Astrocyte of the spinal cord (primary cell): ENCODE data around the gene KLHL29.

Source experiments
- DNase-seq: peaks from one replicate; pipeline ENCODE4 v3.0.0; 2011; ENCODE audit warnings: low read depth, low spot score
- H3K4me3 ChIP-seq: 2 replicates; pipeline ENCODE4 v1.5.1; 2011; ENCODE audit warnings: low read depth, mild to moderate bottlenecking, low read length, moderate library complexity
- in situ Hi-C: cut with HindIII; loops from 2 replicates; pipeline ENCODE4 v1.10.0; 2017; ENCODE audit warnings: low sequenced_read_pairs
- TF ChIP-seq, protein P1 (sequence below): IDR thresholded peaks from 2 replicates; pipeline ENCODE4 v1.5.1; 2012; ENCODE audit warnings: low read depth, mild to moderate bottlenecking, low read length, inconsistent platforms

Gene KLHL29

DNA sequence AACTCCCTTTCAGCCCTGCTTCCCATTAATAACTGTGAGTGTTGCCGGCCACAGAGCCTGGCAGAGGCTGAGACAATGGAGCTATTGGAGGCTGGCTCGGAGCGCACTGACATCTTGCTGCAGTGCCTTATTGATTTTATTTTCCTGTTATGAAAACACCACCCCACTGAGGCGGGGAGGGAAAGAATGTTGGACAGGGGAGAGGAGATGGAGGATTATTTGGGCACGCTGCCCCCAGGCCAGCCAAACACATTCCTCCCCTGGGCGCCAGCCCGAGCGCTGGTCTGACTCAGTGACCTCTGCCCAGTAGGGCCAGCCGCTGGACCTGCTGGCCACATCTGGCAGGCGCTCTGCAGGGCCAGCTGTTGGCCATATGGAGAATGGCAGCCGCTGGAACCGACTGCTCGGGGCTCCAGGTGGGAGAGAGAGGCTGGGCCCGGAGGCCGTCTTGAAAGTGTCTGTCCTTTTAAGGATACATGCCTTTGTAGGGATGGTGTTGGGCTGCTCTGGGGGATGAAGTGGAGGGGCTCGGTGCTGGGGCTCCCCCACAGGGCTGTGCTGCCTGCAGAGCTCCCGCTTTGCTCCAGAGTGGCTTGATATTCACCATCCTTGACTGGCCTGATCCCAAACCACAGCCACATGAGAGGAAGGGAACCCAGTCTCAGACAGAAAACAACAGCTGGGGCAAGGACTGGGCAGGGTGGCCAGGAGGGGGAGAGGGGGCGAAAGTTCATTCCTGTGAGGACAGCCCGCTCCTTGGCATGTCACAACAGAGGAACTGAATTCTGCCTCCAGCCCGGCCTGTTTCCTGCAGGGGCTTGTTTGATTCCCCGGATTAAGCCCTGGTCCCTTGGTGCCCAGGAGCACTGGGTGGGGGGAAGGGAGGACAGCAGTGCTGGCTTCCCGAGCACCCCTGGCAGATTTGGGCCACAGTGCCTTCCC, 179.0 kb downstream of the KLHL29 start:
- H3K4me3 ChIP-seq: no peak overlapping the region
- TF ChIP-seq, protein P1, sequence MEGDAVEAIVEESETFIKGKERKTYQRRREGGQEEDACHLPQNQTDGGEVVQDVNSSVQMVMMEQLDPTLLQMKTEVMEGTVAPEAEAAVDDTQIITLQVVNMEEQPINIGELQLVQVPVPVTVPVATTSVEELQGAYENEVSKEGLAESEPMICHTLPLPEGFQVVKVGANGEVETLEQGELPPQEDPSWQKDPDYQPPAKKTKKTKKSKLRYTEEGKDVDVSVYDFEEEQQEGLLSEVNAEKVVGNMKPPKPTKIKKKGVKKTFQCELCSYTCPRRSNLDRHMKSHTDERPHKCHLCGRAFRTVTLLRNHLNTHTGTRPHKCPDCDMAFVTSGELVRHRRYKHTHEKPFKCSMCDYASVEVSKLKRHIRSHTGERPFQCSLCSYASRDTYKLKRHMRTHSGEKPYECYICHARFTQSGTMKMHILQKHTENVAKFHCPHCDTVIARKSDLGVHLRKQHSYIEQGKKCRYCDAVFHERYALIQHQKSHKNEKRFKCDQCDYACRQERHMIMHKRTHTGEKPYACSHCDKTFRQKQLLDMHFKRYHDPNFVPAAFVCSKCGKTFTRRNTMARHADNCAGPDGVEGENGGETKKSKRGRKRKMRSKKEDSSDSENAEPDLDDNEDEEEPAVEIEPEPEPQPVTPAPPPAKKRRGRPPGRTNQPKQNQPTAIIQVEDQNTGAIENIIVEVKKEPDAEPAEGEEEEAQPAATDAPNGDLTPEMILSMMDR: peak; percentile 26
- in situ Hi-C loops: no loop called here
- DNase-seq: peak; percentile 75

- peak; percentile 43 for DNase-seq
- TF ChIP-seq, protein P1: no peak
- in situ Hi-C loops: no loop called here
- no peak overlapping the region for H3K4me3 ChIP-seq
Observed at GRCh38 chr2:23564615-23564960, 179.6 kb downstream of the KLHL29 start.

- TF ChIP-seq, protein P1: no peak
- in situ Hi-C loops: no loop called here
Observed at GRCh38 chr2:23565374-23565773, 180.4 kb downstream of the KLHL29 start.

GRCh38 chr2:23565814-23566213, 180.8 kb downstream of the KLHL29 start:
- H3K4me3 ChIP-seq: no peak overlapping the region
- in situ Hi-C loops: no loop called here
- DNase-seq: no peak
- TF ChIP-seq, protein P1: no peak

More at GRCh38 chr2:23565374-23565773, 180.4 kb downstream of the KLHL29 start:
- no peak overlapping the region for H3K4me3 ChIP-seq
- DNase-seq: no peak

- no peak overlapping the region for H3K4me3 ChIP-seq
- in situ Hi-C loops: no loop called here
- TF ChIP-seq, protein P1: peak; percentile 59
- DNase-seq: no peak
Observed at GRCh38 chr2:23566241-23567142, 181.5 kb downstream of the KLHL29 start.

DNA sequence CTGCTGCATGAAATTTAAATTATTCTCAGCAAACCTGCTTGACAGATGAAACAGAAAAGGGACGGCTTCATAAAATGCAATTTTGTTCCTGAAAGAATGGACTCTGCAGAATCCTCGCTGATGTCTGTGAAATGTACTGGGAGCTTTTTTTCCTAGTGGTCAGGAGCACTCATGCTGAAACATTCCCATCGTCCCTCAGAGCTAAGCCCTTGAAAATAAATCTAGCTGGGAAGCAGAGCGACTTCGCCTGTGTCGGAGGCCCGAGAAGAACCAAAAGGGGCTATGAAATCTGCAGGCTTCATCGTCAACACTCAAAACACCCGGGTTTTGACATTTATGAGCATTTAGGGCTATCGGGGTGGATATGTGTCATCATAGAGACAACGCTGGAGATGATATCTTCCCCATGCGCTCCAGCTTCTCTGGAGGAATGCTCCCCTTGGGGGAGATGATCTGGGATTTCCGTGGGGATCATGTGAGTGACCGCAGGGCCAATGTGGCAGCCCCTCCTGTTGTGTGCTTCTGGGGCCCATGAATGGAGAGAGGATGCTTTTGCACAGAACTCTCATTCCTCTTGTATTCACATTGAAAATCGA, 182.3 kb downstream of the KLHL29 start:
- DNase-seq: no peak
- in situ Hi-C loops: no loop called here
- TF ChIP-seq, protein P1: no peak
- no peak overlapping the region for H3K4me3 ChIP-seq
